Osteocyte (in vitro differentiated cells): ENCODE data around the gene MEF2C. TPM values are rescaled to one million over a fixed set of nuclear protein-coding genes. Genes with fewer than 3 reads are reported as not detected.

Source experiments
- DNase-seq: peaks from one replicate; pipeline ENCODE4 v3.0.0; 2021; ENCODE audit warnings: mixed read lengths; ENCODE audit not compliant: unreplicated experiment; ENCODE audit errors: extremely low spot score
- H3K27ac Mint-ChIP-seq: one replicate; pipeline ENCODE4 v1.8.0; 2021; ENCODE audit warnings: mild to moderate bottlenecking, mixed read lengths; ENCODE audit not compliant: unreplicated experiment
- H3K27me3 Mint-ChIP-seq: one replicate; pipeline ENCODE4 v1.8.0; 2021; ENCODE audit warnings: mixed read lengths; ENCODE audit not compliant: unreplicated experiment
- H3K36me3 Mint-ChIP-seq: one replicate; pipeline ENCODE4 v1.8.0; 2021; ENCODE audit warnings: mixed read lengths; ENCODE audit not compliant: unreplicated experiment
- H3K4me1 Mint-ChIP-seq: one replicate; pipeline ENCODE4 v1.8.0; 2021; ENCODE audit warnings: mixed read lengths; ENCODE audit not compliant: unreplicated experiment
- H3K4me3 Mint-ChIP-seq: one replicate; pipeline ENCODE4 v1.8.0; 2021; ENCODE audit warnings: mild to moderate bottlenecking, moderate library complexity, mixed read lengths; ENCODE audit not compliant: unreplicated experiment
- H3K9me3 Mint-ChIP-seq: one replicate; pipeline ENCODE4 v1.8.0; 2021; ENCODE audit warnings: mixed read lengths; ENCODE audit not compliant: unreplicated experiment
- total RNA-seq: library from RNA; stranded (reverse); gene quantifications from 2 replicates; pipeline ENCODE4 v1.2.1, GENCODE V29; 2021
- TF ChIP-seq, protein P1 (sequence below): fragments of 200-600 bp; sonication (generic); IDR thresholded peaks from 2 replicates; pipeline ENCODE4 v1.5.0; 2021; ENCODE audit warnings: antibody characterized with exemption, mild to moderate bottlenecking, moderate library complexity

MEF2C gene
- total RNA-seq, 1 donor from 2014 or later, result 9.4 TPM

DNA sequence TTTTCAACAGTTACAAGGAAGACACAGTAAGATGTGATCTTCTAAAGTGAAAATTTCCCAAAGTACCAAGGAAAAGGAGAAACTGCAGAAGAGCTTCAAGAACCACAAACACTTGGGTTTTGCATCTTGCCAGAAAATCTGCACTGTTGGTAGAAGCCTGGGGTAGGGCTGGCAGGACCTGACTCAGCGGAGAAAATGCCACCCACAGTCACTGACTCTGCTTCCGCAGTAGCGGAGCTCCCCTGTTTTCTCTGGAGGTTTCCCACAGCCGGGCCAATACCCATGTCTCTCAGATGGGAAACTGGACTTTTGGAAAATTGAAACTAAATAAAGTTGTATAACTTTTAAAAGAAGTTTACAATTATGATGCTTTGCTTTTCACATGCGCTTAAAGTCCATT, 104.2 kb downstream of the MEF2C start:
- peaks cover 6% of the 10 kb centered on the region for H3K4me1 Mint-ChIP-seq
- no peaks in the 10 kb centered on the region for H3K36me3 Mint-ChIP-seq
- H3K4me3 Mint-ChIP-seq, result no peak overlapping the region
- TF ChIP-seq, protein P1, sequence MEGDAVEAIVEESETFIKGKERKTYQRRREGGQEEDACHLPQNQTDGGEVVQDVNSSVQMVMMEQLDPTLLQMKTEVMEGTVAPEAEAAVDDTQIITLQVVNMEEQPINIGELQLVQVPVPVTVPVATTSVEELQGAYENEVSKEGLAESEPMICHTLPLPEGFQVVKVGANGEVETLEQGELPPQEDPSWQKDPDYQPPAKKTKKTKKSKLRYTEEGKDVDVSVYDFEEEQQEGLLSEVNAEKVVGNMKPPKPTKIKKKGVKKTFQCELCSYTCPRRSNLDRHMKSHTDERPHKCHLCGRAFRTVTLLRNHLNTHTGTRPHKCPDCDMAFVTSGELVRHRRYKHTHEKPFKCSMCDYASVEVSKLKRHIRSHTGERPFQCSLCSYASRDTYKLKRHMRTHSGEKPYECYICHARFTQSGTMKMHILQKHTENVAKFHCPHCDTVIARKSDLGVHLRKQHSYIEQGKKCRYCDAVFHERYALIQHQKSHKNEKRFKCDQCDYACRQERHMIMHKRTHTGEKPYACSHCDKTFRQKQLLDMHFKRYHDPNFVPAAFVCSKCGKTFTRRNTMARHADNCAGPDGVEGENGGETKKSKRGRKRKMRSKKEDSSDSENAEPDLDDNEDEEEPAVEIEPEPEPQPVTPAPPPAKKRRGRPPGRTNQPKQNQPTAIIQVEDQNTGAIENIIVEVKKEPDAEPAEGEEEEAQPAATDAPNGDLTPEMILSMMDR, result no peak
- no peaks in the 10 kb centered on the region for H3K9me3 Mint-ChIP-seq
- DNase-seq, result no peak
- no peaks in the 10 kb centered on the region for H3K27me3 Mint-ChIP-seq
- no peak overlapping the region for H3K27ac Mint-ChIP-seq

DNA sequence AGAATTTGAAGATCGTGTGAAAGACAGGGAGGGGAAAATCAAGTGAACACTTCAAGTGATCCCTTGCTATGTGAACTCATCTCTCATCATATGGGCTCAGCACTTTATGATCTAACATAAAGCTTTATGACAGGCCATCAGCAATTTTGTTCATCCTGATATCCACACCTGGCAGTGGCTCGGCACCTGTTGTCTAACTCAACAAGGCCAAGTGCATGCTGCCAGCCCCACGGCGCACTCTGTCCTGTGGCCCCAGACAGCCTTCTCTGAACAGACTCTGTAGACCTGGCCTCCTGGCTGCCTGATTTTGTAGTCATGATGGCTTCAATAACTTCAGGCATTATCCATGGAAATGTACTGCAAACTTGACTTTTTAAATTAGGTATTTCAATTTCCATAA, 106.3 kb downstream of the MEF2C start:
- TF ChIP-seq, protein P1, result no peak
- no peak overlapping the region for H3K27ac Mint-ChIP-seq
- H3K36me3 Mint-ChIP-seq, result no peaks in the 10 kb centered on the region
- no peak for DNase-seq
- no peaks in the 10 kb centered on the region for H3K9me3 Mint-ChIP-seq
- H3K27me3 Mint-ChIP-seq, result no peaks in the 10 kb centered on the region
- no peak overlapping the region for H3K4me3 Mint-ChIP-seq
- H3K4me1 Mint-ChIP-seq, result peaks cover 6% of the 10 kb centered on the region

DNA sequence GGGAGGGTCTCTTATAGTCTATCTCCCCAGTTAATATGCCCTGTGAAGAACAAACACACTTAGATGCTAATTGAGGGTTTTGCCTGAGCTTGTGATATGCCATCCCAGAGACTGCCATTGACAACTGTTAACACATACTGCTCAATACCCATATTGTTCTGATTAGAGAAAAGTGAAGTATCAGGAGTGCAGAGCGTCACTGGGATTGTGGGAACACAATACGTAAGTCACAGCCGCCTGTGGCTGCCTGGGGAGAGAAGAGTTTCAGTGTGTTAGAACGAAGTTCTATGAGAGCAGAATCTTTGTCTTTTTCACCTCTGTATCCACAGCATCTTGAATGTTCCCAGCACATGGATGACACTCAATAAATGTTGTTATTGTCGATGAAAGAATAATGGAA, 110.2 kb downstream of the MEF2C start:
- Mint-ChIP-seq H3K36me3 (no peaks in the 10 kb centered on the region), H3K27ac (no peak overlapping the region), H3K9me3 (no peaks in the 10 kb centered on the region)

DNA sequence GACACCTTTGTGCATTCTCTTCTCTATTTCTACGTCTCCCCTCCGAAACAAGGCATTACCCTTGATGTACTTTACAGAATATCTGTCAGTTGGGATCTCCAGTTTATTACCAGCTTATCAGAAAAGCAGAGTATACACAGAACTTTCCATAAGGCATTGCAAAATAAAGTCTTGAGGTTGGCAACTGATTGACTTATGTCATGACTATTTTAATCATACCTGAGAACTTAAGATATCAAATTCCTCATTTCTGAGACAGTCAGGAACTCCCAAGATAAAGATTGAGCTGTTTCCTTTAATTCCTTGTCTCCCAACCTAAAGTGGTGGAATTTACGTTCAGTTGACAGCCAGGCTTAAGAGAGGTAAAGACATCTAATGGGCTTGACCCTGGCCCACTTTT, 110.9 kb downstream of the MEF2C start:
- no peak overlapping the region for H3K27ac Mint-ChIP-seq

More for the DNA sequence above, 110.2 kb downstream of the MEF2C start:
- TF ChIP-seq, protein P1, result no peak
- DNase-seq, result no peak
- Mint-ChIP-seq H3K4me3 (no peak overlapping the region), H3K4me1 (no peaks in the 10 kb centered on the region), H3K27me3 (no peaks in the 10 kb centered on the region)

DNA sequence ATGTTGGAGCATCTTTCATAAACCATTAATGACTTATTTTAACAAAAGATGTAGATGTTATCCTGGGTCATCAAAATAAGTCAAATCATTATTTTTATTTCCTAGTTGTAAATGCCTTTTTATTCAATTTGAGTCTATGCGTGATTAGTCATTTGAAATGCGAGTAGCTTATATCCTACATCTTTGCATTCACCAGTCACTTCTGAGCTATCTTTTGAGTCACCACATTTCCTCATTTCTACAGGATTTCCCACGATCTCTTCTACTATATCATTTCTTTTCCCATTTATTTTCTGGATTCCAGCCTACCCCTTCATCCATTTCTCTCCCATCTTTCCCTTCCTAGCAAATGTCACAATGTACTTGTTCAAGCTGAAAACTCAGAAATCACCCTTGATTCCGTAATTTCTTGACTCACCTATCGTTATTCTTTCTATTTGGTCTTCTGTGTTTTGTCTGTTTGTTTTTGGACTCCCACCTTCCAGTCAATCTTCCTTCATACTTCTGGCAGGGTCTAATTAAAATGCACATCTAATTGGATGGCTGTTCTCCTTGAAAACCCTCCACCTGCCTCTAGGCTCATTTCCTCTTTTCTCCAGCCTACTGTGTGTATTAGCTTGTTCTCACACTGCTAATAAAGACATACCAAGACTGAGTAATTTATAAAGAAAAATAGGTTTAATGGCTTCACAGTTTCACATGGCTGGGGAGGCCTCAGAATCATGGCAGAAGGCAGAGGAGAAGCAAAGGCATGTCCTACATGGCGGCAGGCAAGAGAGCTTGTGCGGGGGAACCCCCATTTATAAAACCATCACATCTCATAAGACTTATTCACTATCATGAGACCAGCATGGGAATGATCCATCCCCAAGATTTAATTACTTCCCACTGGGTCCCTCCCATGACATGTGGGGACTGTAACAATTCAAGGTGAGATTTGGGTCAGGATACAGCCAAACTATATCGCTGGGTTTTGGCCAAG, 112.4 kb downstream of the MEF2C start:
- no peak for DNase-seq
- Mint-ChIP-seq H3K4me3 (no peak overlapping the region), H3K27me3 (no peaks in the 10 kb centered on the region), H3K4me1 (no peaks in the 10 kb centered on the region), H3K36me3 (no peaks in the 10 kb centered on the region), H3K27ac (no peak overlapping the region), H3K9me3 (no peaks in the 10 kb centered on the region)
- TF ChIP-seq, protein P1, result no peak

More for the DNA sequence above, 110.9 kb downstream of the MEF2C start:
- TF ChIP-seq, protein P1, result no peak
- Mint-ChIP-seq H3K4me3 (no peak overlapping the region), H3K9me3 (no peaks in the 10 kb centered on the region), H3K27me3 (no peaks in the 10 kb centered on the region), H3K4me1 (no peaks in the 10 kb centered on the region), H3K36me3 (no peaks in the 10 kb centered on the region)
- no peak for DNase-seq
